ENCODE data around the gene PHOX2A.

PHOX2A gene

DNA sequence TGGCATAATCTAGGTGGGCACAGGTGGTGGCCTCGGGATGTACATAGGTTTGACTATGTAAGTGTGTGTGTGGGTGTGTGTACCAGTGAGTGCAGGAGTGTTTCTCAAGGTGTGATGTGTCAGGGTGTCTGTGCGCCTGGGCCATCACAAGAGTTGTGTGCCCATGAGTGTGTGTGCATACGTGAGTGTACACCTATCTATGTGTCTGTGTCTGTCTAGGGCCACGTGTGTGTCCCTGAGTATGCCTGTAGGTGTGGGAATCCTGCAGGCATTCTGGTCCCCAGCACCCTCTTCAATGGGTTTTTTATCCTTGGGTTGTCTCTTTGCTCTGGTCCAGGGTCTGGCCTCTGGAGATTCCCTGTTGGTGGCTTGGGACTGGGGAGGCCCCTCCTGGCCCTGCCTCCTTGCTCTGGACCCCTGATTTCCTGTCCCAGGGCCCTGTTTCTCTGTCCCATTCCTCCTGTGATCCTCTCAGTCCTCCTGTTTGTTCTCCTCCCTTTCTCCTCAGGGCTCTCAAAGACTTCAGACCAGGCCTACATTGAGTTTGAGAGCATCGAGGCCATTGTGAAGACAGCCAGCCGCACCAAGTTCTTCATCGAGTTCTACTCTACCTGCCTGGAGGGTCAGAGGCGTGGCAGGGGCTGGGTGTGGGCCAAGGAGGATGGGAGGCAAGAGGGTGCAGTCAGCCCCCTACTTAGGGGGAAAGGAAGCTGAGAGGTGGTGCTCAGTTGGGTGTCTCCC, 10.0 kb downstream of the PHOX2A start:
- no peak for DNase-seq (ENCODE audit: low spot score)

DNA sequence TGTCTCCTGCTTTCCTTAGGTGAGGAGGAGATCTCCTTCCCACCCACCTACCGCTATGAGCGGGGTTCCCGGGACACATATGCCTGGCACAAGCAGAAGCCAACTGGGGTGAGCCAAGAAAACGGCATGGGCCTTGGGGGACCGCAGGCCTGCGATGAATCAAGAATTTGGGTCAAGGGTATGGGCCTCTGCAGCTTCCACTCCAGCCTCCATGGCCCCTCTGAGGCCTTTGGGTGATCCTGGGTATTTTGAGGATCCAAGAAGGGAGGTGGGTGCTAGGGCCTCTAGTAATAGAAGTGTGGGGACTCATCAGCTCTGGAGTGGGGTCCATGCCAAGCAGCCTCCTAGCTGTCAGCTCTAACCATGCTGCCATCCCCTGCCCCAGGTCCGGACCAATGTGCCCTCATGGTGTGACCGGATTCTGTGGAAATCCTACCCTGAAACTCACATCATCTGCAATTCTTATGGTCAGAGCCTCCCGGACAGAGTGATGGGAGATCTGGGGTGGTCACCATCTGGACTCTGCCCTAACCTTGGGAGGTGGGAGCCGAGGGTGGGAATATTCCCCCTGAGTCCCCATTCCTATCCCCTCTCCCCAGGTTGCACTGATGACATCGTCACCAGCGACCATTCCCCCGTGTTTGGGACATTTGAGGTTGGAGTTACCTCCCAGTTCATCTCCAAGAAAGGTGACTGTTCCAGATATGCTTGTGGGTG, 10.8 kb downstream of the PHOX2A start:
- DNase-seq (ENCODE audit: low spot score), result no peak

DNA sequence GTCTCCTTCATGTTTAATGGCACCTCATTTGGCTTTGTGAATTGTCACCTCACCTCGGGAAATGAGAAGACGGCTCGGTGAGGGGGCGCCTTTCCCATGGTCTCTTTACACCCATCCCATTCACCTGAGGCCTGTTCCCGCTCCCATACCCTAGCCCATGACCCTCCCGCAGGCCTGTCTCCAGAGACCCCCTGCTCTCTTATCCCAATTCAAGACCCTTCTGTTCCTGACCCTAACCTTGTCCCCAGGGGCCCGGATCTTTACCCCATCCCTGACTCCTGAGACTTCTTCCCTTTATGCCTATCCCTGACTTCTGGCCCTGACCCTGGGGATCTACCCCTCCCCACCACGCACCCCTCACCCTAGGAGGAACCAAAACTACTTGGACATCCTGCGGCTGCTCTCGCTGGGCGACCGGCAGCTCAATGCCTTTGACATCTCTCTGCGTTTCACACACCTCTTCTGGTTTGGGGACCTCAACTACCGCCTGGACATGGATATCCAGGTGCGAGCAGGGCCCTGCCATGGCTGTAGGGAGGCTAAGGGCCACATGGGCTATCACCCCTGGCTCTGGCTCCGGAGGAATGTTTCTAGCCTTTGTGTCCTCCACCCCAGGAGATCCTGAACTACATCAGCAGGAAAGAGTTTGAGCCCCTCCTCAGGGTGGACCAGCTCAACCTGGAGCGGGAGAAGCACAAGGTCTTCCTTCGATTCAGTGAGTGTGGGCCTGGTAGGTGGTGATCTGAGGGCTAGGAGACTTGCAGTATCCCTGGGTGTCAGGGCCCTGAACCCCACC, 11.5 kb downstream of the PHOX2A start:
- no peak for DNase-seq (ENCODE audit: low spot score)

DNA sequence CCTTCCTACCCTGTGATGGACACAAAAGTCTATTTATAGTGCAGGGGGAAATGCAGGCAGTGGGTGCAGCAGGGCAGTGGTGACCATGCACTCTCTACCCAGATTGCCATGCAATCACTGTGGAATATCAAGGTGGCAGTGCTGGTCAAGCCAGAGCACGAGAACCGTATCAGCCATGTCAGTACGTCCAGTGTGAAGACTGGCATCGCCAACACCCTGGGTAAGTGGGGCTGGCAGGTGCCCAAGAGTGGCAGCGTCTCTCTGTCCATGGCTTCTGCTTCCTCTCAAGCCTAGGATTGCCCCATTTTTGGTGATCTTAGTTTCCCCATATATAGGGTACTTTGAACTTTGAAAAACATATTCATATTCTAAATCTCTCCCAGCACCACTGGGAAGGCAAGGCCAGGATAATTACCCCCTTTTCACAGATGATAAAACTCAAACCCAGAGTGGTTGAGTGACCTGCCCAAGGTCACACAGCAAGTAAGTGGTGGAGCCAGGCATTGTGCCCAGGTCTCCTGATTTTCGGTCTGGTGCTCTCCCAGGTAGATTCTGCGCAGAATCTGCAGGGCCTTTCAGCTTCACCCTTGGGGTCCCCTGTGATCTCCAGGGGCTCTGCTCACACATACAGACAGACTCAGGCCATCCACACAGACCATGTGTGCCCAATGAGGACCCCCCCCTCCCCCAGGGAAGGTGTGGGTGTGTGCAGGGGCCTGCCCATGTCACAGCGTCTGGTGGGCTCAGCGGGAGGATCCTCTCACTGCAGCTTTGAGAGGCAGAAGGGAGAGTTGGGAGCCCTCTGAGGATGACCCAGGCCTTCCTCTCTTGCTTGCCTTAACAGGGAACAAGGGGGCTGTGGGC, 12.3 kb downstream of the PHOX2A start:
- no peak for DNase-seq (ENCODE audit: low spot score)

DNA sequence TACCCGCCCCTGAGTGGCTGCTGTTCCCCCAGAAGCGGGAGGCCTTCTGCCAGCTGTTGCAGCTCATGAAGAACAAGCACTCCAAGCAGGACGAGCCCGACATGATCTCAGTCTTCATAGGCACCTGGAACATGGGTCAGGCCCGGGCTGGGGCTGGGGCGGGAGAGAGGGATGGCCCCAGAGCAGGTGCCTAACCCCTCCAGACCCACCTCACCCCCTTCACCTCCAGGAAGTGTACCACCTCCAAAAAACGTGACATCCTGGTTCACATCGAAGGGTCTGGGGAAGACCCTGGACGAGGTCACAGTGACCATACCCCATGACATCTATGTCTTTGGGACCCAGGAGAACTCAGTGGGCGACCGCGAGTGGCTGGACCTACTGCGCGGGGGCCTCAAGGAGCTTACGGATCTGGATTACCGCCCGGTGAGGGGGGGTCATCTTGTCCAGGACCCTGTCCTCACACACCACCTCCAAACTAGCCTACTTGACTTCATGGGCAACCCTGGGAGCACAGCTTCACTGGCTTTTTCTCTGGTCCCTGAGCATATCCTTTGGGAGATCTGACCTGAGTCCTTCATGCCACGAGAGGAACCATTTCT, 13.1 kb downstream of the PHOX2A start:
- no peak for DNase-seq (ENCODE audit: low spot score)

DNA sequence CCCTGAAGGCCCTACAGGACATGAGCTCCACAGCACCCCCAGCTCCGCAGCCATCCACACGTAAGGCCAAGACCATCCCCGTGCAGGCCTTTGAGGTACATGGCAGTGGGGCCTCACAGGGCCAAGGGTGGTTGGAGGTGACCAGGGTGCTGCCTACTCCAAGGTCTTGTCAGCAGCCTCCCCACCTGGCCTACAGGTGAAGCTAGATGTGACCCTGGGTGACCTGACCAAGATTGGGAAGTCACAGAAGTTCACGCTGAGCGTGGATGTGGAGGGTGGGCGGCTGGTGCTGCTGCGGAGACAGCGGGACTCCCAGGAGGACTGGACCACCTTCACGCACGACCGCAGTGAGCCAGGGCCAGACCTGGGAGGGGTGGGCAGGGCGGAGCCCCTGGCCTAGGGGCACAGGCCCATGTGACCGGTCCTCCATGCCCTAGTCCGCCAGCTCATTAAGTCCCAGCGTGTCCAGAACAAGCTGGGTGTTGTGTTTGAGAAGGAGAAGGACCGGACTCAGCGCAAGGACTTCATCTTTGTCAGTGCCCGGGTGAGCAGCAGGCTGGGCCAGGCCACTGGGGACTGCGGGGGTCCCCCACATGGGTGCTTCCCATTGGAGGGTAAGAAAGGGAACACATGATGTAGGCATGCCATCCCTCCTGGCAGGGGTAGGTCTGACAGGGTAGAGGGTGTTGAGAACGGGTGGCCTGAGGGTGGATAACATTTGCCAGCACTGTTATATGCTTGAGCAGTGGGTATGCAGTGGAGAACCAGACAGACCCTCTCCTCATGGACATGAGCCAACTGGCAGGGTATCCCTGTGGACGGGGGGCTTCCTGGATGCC, 13.8 kb downstream of the PHOX2A start:
- no peak for DNase-seq (ENCODE audit: low spot score)

DNA sequence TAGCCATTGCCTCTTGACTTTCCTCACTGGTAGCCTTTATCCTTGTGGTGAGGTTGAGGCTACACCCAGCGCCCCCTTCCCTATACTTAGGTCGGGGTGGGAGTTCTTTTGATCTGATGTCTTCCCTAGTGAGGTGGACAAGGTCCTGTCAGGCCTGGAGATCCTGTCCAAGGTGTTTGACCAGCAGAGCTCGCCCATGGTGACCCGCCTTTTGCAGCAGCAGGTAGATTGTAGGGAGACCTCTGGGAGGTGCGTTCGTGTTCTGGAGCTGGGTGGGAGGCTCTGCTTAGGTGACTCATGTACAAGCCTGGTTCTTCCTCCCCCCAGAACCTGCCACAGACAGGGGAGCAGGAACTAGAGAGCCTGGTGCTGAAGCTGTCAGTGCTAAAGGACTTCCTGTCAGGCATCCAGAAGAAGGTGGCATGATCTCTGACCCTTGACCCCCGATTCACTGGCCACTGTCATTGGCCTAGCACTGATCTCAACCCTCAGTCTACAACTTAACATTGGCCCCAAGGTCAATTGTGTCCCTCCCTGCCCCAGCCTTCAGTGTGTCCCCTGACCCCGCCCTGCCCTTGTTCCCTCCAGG, 14.5 kb downstream of the PHOX2A start:
- no peak for DNase-seq (ENCODE audit: low spot score)

DNA sequence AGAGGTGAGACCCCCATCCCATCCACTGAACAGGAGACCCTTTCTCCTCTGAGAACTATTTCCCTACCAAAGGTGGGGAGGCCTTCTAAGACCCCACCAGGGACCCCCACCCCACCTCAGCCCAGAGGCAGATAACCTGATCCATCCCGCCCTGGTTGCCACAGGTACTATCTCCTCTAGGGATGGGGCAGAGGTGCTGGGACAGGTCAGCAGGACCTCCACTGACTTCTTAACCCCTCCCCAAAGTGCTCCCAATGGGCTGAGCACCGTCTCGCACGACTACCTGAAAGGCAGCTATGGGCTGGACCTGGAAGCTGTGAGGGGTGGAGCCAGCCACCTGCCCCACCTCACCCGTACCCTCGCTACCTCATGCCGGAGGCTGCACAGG, 15.1 kb downstream of the PHOX2A start:
- no peak for DNase-seq (ENCODE audit: low spot score)

DNA sequence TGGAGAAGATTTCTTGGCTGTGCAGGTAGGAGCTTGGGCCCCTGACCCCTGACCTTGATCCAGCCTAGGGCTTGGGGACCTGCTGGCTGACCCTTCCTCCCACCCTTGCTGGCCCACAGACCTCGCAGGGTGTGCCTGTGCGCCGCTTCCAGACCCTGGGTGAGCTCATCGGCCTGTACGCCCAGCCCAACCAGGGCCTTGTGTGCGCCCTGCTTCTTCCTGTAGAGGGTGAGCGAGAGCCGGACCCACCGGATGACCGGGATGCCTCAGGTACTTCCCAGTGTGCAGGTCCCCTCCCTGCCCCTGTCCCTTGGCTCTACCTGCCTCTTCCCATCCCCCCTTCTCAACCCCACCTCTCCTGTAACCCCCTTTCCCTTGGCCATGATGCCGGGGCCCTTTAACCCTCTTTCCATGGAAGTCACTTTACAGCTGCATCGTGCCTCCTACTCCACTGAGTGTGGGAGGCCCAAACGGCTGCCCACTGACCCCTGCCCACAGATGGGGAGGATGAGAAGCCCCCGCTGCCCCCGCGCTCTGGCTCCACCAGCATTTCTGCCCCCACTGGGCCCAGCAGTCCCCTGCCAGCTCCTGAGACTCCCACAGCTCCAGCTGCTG, 15.6 kb downstream of the PHOX2A start:
- no peak for DNase-seq (ENCODE audit: low spot score)

DNA sequence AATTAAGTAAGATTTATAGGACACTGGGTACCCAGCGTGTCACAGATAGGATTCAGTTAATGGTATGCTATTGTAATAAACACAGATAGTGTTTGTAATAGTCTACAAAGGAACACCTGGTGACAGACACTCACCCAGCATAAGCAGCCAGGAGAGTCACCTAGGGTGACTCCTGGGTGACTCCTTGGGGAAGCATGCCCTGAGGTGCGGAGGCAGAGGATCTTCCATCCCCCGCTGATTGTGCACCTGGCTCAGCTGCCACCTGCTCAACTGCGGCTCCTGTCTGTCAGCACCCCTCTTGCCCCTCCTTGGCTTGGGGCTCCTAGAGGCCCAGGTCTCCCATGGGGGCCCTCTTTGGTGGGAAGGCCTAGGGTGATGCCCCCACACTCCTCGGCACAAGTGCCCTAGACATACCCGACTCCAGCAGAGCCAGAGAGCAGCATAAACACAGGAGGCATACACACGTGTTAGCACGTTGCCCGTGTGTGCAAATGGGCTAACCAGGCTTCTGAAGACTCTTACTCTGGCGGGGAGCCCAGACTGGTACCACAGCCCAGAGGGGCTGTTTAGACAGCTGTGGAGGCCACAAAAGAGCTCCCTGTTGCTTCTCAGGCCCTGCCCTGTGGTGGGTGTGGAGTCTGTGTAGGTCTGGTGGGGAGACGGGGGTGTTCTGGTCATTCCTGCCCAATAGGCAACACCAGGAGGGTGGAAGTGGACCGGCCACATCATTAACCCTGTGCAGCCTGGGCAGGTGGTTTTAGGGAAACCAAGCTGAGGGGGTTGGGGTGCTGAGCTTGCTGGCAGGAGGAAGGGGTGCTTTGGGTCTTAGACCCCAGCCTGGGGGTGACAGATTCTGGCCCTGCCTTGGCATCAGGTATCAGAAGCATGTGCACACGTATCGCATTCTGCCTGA, 16.4 kb downstream of the PHOX2A start:
- peak; percentile 65 for DNase-seq (ENCODE audit: low spot score)

DNA sequence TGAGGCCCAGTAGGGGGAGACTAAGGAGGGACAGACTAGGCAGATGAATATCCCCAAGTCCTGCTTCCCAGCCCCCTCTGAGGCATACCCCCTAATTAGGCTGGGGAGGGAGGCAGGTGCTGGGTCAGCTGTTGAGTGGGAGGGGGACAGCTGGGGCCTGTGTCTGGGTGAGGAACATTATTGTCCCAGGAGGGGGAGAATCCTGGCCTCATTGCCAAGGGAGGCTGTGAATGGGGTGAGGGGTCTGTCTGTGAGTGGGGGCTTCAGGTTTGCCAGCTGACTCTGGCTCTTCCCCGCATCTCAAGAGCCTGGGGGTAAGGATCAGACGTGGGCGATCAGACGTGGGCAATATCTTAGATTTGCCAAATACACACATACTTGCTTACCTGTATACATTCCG, 17.3 kb downstream of the PHOX2A start:
- DNase-seq (ENCODE audit: low spot score), result no peak

DNA sequence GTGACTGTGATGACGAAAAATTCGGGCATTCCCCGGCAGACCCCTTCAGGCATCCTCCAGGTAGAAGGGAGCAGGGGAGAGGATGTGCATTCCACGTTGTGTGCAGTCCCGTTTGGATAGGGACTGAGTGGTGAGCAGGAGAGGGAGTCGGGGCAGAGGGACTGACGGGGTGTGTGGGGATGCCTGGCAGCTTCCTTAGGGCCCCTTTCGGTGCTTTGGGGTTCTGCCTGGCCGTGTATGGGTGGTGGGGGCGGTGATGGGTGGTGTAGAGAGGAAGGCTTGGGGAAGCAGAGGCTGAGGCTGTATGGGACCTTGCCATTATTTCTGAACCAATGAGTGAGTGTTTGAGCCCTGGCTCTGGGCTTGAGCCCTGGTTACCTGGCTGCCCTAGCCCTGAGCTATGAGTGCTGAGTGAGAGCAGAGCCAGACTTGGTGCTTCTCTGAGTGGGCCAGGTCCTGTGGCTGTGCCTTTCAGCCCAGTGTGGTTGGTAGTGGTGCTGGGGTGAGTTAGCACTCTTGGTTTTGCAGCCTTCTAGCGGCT, 18.5 kb downstream of the PHOX2A start:
- peak; percentile 27 for DNase-seq (ENCODE audit: low spot score)

DNA sequence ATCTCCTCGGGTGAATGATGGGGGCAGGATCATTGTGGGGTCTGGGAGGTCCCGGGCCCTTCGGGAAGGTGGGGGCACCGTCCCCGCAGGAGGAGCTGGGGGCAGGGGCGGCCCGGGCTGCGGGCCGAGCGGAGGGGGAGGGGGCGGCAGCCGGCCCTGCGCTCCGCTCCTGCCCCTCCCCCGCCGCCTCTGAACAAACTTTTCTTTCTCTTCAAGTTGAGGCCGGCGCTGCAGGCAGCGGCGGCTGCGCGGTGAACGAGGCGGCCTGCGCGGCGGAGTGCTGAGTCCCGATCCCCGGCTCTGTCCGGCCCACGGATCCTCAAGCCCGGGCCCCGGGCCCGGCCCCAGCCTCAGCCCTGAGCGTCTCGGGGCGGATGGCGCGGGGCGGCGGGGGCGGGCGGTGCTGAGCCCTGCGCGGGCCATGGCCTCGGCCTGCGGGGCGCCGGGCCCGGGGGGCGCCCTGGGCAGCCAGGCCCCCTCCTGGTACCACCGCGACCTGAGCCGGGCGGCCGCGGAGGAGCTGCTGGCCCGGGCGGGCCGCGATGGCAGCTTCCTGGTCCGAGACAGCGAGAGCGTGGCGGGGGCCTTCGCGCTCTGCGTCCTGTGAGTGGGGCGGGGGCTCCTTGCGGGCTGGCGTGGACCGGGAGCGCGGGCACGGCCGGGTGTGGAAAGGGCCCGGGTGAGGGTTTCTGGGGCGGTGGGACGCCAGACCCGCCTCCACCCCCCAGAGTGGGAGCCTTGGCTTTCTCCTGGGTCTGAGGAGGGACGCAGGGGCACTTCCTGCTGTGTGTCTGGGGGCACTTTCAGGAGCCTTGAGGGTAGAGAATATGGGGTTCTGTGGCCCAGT, 19.2 kb downstream of the PHOX2A start, which contains the start of gene INPPL1:
INPPL1 (plus strand) TSS at position 204 of the 847 bp plus-strand sequence; CDS start at position 422, 218 bp downstream.
- peak; percentile 33 for DNase-seq (ENCODE audit: low spot score)

DNA sequence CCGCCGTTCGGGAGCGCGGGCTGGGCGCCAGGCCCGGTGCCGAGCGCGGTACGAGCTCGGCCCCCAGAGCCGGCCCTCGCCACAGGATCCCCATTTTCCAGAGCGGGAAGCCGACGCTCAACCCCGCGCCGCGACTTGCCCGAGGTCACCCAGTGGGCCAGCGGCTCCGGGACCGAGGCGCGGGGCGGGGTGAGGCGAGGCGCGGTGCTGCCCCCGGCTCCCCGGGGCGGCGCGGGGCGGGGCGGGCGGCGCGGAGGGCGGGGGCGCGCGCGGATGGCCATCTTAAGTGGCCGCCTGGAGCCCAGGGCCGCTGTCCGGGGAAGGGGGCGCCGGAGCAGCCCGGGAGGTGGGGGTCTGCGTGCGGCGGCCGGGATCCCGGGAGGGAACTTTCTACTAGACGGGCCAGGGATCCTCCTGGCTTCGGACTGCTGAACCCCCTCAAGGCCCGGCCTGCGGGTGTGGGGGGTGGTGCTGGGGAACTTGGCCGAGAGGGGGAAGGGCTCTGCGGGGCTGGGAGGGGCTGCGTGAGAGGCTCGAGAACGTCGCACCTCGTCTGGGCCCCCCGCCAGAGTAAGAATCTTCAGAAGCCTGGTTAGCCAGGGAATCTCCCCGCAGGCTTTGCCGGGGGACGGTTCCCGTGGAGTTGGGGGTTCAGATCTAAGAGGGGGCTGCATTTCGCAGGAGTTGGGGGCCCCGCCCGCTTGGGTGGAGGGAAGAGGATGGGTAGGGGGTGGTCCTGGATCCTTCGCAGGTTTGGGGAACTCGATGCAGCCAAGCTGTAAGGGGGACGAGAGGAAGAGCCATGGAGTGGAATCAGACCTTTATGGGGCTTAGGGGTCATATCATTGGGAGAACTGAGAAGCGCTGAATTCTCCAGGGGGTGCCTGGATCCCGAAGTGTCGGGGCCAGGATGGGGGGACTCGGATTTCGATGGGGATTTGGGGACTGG, 20.1 kb downstream of the PHOX2A start:
- peak; percentile 77 for DNase-seq (ENCODE audit: low spot score)

DNA sequence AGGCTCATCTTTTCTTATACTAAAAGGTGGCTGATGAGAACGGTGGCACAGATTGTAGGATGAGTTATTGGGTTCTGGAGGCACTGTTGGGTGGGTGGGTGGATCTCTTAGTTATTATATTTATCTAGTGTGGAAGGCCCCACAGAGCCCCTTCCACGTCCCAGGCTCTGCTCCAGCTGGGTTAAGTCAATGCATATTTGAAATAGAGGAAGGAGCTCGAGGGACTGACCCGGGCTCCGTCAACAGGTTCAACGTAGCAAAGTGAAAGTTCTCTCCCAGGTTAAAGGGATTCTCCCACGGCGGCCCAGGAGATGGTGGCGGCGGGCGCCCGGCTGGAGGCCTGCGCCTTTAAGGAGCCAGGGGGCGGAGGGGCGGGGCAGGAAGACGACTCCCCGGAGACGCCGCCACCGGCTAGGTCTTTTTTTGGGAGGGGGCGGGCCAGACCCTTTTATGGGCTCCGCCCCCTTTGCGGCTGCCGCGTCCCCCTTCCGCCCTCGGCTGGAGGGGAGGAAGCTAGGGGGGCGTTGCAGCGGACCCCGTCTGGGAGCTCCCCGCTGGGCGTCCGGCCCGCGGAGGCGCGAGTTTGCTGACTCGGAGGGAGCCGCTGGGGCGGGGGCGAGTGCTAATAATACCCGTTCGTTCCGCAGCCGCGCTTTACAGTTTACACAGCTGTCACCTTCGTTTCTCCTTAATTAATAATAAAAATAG, 20.9 kb downstream of the PHOX2A start:
- peak; percentile 91 for DNase-seq (ENCODE audit: low spot score)

Measured in kidney tubule cell (primary cell).